ENCODE data around the gene SHC1. TPM values are rescaled to one million over a fixed set of nuclear protein-coding genes. Genes with fewer than 3 reads are reported as not detected.

The SHC1 gene
- polyA plus RNA-seq, 1 of the 3 experiments (the other 2 are of a cell fraction), result 338 TPM

DNA sequence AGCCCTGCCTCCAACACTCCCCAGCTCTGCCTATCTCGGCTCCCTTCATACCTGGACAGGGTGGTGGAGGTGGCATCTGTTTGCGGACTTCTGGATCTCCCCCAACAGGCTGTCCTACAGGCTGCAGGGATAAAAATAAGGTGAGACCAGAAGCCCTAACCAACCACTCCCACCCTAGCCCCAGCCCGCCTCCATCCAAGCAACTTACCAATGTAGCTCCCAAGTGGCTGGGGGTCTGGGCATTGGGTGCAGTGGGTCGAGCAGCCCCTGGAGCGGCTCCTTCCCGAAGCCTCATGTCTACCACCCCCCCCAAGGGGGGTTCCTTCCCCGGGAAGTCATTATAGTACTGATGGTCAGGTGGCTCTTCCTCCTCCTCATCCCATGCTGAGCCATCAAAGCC, 4.4 kb downstream of the SHC1 start:
- peak overlapping the region in 1 of 2 experiments; percentile 13; a peak in 1 of 4 replicates for H3K27ac ChIP-seq (ENCODE audit: low read depth in 2 of 2, low read length in 1 of 2)
- H3K4me2 ChIP-seq, result 0 out of 2 replicates have a peak overlapping the region, but pooled peaks have one; percentile 29
- ChIA-PET POLR2A (interaction anchor here (1.4 kb wide), 1 partner anchor 26 kb away, joined by 3 read pairs; no protein-coding TSS in a partner anchor), CTCF (interaction anchor here (0.8 to 37.5 kb wide), 5 partner anchors 10 to 95 kb away, joined by 3 to 640 read pairs (median 5); partner anchors contain the start of genes LENEP and ZBTB7B)
- TF ChIP-seq USF2 (IDR thresholded peaks at IDR 0.05; ENCODE audit: borderline replicate concordance, low read depth, low read length), result no peak
- no peak for TF ChIP-seq MEF2A (IDR thresholded peaks at IDR 0.05; ENCODE audit: borderline replicate concordance, low read depth)
- TF ChIP-seq JUND (IDR thresholded peaks at IDR 0.05), result no peak
- TF ChIP-seq POLR2AphosphoS5 (IDR thresholded peaks at IDR 0.05; ENCODE audit: low read depth, low read length), result no peak
- TF ChIP-seq SIN3A (IDR thresholded peaks at IDR 0.05; ENCODE audit: borderline replicate concordance, low read depth, low read length), result no peak
- no peak for TF ChIP-seq RAD21 (IDR thresholded peaks at IDR 0.05; ENCODE audit: low read length)
- no peak for TF ChIP-seq EP300 (IDR thresholded peaks at IDR 0.05; ENCODE audit: borderline replicate concordance in 1 of 2, low read depth in 1 of 2, low read length in 1 of 2)
- TF ChIP-seq, protein P1, sequence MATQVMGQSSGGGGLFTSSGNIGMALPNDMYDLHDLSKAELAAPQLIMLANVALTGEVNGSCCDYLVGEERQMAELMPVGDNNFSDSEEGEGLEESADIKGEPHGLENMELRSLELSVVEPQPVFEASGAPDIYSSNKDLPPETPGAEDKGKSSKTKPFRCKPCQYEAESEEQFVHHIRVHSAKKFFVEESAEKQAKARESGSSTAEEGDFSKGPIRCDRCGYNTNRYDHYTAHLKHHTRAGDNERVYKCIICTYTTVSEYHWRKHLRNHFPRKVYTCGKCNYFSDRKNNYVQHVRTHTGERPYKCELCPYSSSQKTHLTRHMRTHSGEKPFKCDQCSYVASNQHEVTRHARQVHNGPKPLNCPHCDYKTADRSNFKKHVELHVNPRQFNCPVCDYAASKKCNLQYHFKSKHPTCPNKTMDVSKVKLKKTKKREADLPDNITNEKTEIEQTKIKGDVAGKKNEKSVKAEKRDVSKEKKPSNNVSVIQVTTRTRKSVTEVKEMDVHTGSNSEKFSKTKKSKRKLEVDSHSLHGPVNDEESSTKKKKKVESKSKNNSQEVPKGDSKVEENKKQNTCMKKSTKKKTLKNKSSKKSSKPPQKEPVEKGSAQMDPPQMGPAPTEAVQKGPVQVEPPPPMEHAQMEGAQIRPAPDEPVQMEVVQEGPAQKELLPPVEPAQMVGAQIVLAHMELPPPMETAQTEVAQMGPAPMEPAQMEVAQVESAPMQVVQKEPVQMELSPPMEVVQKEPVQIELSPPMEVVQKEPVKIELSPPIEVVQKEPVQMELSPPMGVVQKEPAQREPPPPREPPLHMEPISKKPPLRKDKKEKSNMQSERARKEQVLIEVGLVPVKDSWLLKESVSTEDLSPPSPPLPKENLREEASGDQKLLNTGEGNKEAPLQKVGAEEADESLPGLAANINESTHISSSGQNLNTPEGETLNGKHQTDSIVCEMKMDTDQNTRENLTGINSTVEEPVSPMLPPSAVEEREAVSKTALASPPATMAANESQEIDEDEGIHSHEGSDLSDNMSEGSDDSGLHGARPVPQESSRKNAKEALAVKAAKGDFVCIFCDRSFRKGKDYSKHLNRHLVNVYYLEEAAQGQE (IDR thresholded peaks at IDR 0.05; ENCODE audit: low read depth, low read length), result no peak
- TF ChIP-seq CTCF (IDR thresholded peaks at IDR 0.05), result no peak
- TF ChIP-seq FOXJ3 (CRISPR knock-in tag; IDR thresholded peaks at IDR 0.05), result no peak
- TF ChIP-seq, protein P2, sequence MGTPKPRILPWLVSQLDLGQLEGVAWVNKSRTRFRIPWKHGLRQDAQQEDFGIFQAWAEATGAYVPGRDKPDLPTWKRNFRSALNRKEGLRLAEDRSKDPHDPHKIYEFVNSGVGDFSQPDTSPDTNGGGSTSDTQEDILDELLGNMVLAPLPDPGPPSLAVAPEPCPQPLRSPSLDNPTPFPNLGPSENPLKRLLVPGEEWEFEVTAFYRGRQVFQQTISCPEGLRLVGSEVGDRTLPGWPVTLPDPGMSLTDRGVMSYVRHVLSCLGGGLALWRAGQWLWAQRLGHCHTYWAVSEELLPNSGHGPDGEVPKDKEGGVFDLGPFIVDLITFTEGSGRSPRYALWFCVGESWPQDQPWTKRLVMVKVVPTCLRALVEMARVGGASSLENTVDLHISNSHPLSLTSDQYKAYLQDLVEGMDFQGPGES (IDR thresholded peaks at IDR 0.05; ENCODE audit: low read depth, low read length), result no peak
- no peak for TF ChIP-seq TEAD4 (IDR thresholded peaks at IDR 0.05; ENCODE audit: borderline replicate concordance, insufficient read depth)
- TF ChIP-seq, protein P3, sequence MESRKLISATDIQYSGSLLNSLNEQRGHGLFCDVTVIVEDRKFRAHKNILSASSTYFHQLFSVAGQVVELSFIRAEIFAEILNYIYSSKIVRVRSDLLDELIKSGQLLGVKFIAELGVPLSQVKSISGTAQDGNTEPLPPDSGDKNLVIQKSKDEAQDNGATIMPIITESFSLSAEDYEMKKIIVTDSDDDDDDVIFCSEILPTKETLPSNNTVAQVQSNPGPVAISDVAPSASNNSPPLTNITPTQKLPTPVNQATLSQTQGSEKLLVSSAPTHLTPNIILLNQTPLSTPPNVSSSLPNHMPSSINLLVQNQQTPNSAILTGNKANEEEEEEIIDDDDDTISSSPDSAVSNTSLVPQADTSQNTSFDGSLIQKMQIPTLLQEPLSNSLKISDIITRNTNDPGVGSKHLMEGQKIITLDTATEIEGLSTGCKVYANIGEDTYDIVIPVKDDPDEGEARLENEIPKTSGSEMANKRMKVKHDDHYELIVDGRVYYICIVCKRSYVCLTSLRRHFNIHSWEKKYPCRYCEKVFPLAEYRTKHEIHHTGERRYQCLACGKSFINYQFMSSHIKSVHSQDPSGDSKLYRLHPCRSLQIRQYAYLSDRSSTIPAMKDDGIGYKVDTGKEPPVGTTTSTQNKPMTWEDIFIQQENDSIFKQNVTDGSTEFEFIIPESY (IDR thresholded peaks at IDR 0.05; ENCODE audit: borderline replicate concordance, low read depth), result no peak
- no peak for TF ChIP-seq GABPA (IDR thresholded peaks at IDR 0.05; ENCODE audit: low read depth)
- TF ChIP-seq MAX (IDR thresholded peaks at IDR 0.05; ENCODE audit: low read depth), result no peak
- H3K4me3 ChIP-seq (ENCODE audit: low read depth in 2 of 2, low read length in 1 of 2), result no peak overlapping the region
- peaks cover 28% of the 10 kb centered on the region for H3F3A ChIP-seq (replicated peaks; ENCODE audit: insufficient read depth)
- H3K9ac ChIP-seq, result no peak overlapping the region
- H4K20me1 ChIP-seq (ENCODE audit: insufficient read depth), result peaks cover 27% of the 10 kb centered on the region
- DNase-seq, result no peak
- H2AFZ ChIP-seq (ENCODE audit: low read depth), result no peak overlapping the region
- 88% methylated on average over 3 of the region's 7 CpGs for WGBS (ENCODE audit: low lambda C conversion rate)
- peaks cover 74% of the 10 kb centered on the region for H3K79me2 ChIP-seq (ENCODE audit: insufficient read depth)
- peaks cover 9 to 54% of the 10 kb centered on the region in 2 experiments for H3K4me1 ChIP-seq (ENCODE audit: control insufficient read depth in 1 of 2, insufficient read depth in 2 of 2, low read depth in 1 of 2, low read length in 1 of 2)
- H3K36me3 ChIP-seq (replicated peaks in 1 of 2; ENCODE audit: control insufficient read depth in 1 of 2, insufficient read depth in 2 of 2, low read length in 1 of 2), result peaks cover 36 to 50% of the 10 kb centered on the region in 2 experiments
- no peaks in the 10 kb centered on the region for H3K27me3 ChIP-seq (ENCODE audit: insufficient read depth)
- no peaks in the 10 kb centered on the region for H3K9me2 ChIP-seq
- no peaks in the 10 kb centered on the region for H3K9me3 ChIP-seq

Data from SK-N-SH (cell line).